ENCODE results near the gene POLR2A. TPM values are rescaled to one million over a fixed set of nuclear protein-coding genes. Genes with fewer than 3 reads are reported as not detected.

POLR2A gene
- total RNA-seq, 2 donors from 2014 or later = 129 to 189 TPM

GRCh38 chr17:7448461-7448860, 35.7 kb upstream of the POLR2A start:
- H3K9ac ChIP-seq (ENCODE audit: extremely low read depth, low read length, poor library complexity, severe bottlenecking) = no peak overlapping the region
- H3K27ac Mint-ChIP-seq = no peak overlapping the region
- H3K9me3 ChIP-seq (ENCODE audit: control insufficient read depth, low read length) = no peaks in the 10 kb centered on the region
- H3K9me3 Mint-ChIP-seq = no peaks in the 10 kb centered on the region
- H3K4me1 ChIP-seq (ENCODE audit: control insufficient read depth, insufficient read depth, low read length) = no peaks in the 10 kb centered on the region
- no peak for TF ChIP-seq CTCF (conservative IDR thresholded peaks at IDR 0.05)
- DNase-seq = no peak
- H3K4me3 ChIP-seq (ENCODE audit: low read length) = no peak overlapping the region
- H3K27me3 ChIP-seq (ENCODE audit: control insufficient read depth, insufficient read depth, low read length, poor library complexity, severe bottlenecking) = no peaks in the 10 kb centered on the region
- peaks cover 36% of the 10 kb centered on the region for H3K27me3 Mint-ChIP-seq (ENCODE audit: insufficient read depth)
- peaks cover 2% of the 10 kb centered on the region for H3K36me3 Mint-ChIP-seq (ENCODE audit: low read depth)
- H3K4me1 Mint-ChIP-seq = peaks cover 6% of the 10 kb centered on the region
- no peak overlapping the region for H3K4me3 Mint-ChIP-seq
- H3K27ac ChIP-seq (ENCODE audit: low read depth, low read length) = no peak overlapping the region
- 92 to 100% methylated on average over 2 to 7 of the region's 7 CpGs for WGBS, 2 experiments (ENCODE audit: insufficient coverage in 1 of 2, insufficient read length in 1 of 2)
- no peaks in the 10 kb centered on the region for H3K36me3 ChIP-seq (ENCODE audit: control insufficient read depth, insufficient read depth, low read length)

- H3K27ac ChIP-seq (ENCODE audit: low read depth, low read length) = no peak overlapping the region
- no peaks in the 10 kb centered on the region for H3K9me3 ChIP-seq (ENCODE audit: control insufficient read depth, low read length)
- WGBS, 2 experiments (ENCODE audit: insufficient coverage in 1 of 2, insufficient read length in 1 of 2) = 76% methylated on average over 1 of the region's 3 CpGs; no CpG with 5 or more reads in 1 of the 2 experiments
- H3K9ac ChIP-seq (ENCODE audit: extremely low read depth, low read length, poor library complexity, severe bottlenecking) = no peak overlapping the region
- Mint-ChIP-seq H3K9me3 (no peaks in the 10 kb centered on the region), H3K4me1 (peaks cover 3% of the 10 kb centered on the region), H3K27ac (no peak overlapping the region), H3K4me3 (no peak overlapping the region), H3K27me3 (ENCODE audit: insufficient read depth) (no peaks in the 10 kb centered on the region), H3K36me3 (ENCODE audit: low read depth) (peaks cover 12% of the 10 kb centered on the region)
- H3K4me1 ChIP-seq (ENCODE audit: control insufficient read depth, insufficient read depth, low read length) = no peaks in the 10 kb centered on the region
- no peaks in the 10 kb centered on the region for H3K36me3 ChIP-seq (ENCODE audit: control insufficient read depth, insufficient read depth, low read length)
- TF ChIP-seq CTCF (conservative IDR thresholded peaks at IDR 0.05) = no peak
- no peak for DNase-seq
- no peaks in the 10 kb centered on the region for H3K27me3 ChIP-seq (ENCODE audit: control insufficient read depth, insufficient read depth, low read length, poor library complexity, severe bottlenecking)
- no peak overlapping the region for H3K4me3 ChIP-seq (ENCODE audit: low read length)
Measured at GRCh38 chr17:7459961-7460545, 24.1 kb upstream of the POLR2A start.

GRCh38 chr17:7460850-7461660, 23.1 kb upstream of the POLR2A start:
- no peaks in the 10 kb centered on the region for H3K9me3 Mint-ChIP-seq
- H3K27ac Mint-ChIP-seq = no peak overlapping the region
- H3K27me3 ChIP-seq (ENCODE audit: control insufficient read depth, insufficient read depth, low read length, poor library complexity, severe bottlenecking) = no peaks in the 10 kb centered on the region
- no peak overlapping the region for H3K4me3 Mint-ChIP-seq
- peaks cover 16% of the 10 kb centered on the region for H3K36me3 Mint-ChIP-seq (ENCODE audit: low read depth)
- no peak for TF ChIP-seq CTCF (conservative IDR thresholded peaks at IDR 0.05)
- peak; percentile 83 for DNase-seq
- H3K4me1 Mint-ChIP-seq = peaks cover 3% of the 10 kb centered on the region
- WGBS, 2 experiments (ENCODE audit: insufficient coverage in 1 of 2, insufficient read length in 1 of 2) = 86 to 90% methylated on average over 5 to 7 of the region's 7 CpGs
- no peak overlapping the region for H3K4me3 ChIP-seq (ENCODE audit: low read length)
- no peak overlapping the region for H3K27ac ChIP-seq (ENCODE audit: low read depth, low read length)
- H3K36me3 ChIP-seq (ENCODE audit: control insufficient read depth, insufficient read depth, low read length) = no peaks in the 10 kb centered on the region
- no peak overlapping the region for H3K9ac ChIP-seq (ENCODE audit: extremely low read depth, low read length, poor library complexity, severe bottlenecking)
- no peaks in the 10 kb centered on the region for H3K27me3 Mint-ChIP-seq (ENCODE audit: insufficient read depth)
- no peaks in the 10 kb centered on the region for H3K4me1 ChIP-seq (ENCODE audit: control insufficient read depth, insufficient read depth, low read length)
- H3K9me3 ChIP-seq (ENCODE audit: control insufficient read depth, low read length) = no peaks in the 10 kb centered on the region

All from endodermal cell (in vitro differentiated cells).